Spleen (tissue), 11 donors: ENCODE measurements around the gene GNL2. TPM values are rescaled to one million over a fixed set of nuclear protein-coding genes. Genes with fewer than 3 reads are reported as not detected.

Experiments used
- DNase-seq: peaks from one replicate; pipeline ENCODE4 v3.0.0-alpha.2; 2020
- H3K27ac ChIP-seq, 8 donors: fragments of 200-600 bp; sonication (generic) in 7 of 8; 1 replicate in 4 of 8; 2 replicates in 4 of 8; pipeline versions ENCODE4 v1.5.0 to v1.8.0; 2016 to 2021; ENCODE audit warnings: inconsistent platforms in 4 of 8, mild to moderate bottlenecking in 4 of 8, moderate library complexity in 1 of 8
- H3K27me3 ChIP-seq, 7 donors: fragments of 200-600 bp; sonication (generic) in 6 of 7; replicated peaks in 1 of 7; 1 replicate in 4 of 7; 2 replicates in 3 of 7; pipeline versions ENCODE4 v1.5.0 to v1.8.0; 2016 to 2021; ENCODE audit warnings: inconsistent platforms in 3 of 7, mild to moderate bottlenecking in 1 of 7
- H3K36me3 ChIP-seq, 6 donors: fragments of 200-600 bp; sonication (generic) in 5 of 6; 1 replicate in 4 of 6; 2 replicates in 2 of 6; pipeline versions ENCODE4 v1.5.0 to v1.8.0; 2016 to 2021; ENCODE audit warnings: inconsistent platforms in 2 of 6
- H3K4me1 ChIP-seq, 6 donors: fragments of 200-600 bp; sonication (generic) in 5 of 6; 1 replicate in 3 of 6; 2 replicates in 3 of 6; pipeline versions ENCODE4 v1.5.0 to v1.8.0; 2016 to 2021; ENCODE audit warnings: inconsistent platforms in 3 of 6
- H3K4me3 ChIP-seq, 8 donors: fragments of 200-600 bp; sonication (generic) in 7 of 8; 1 replicate in 4 of 8; 2 replicates in 4 of 8; pipeline versions ENCODE4 v1.5.0 to v1.8.0; 2016 to 2021; ENCODE audit warnings: inconsistent platforms in 4 of 8, mild to moderate bottlenecking in 4 of 8, moderate library complexity in 2 of 8
- H3K9me3 ChIP-seq, 8 donors: fragments of 200-600 bp; sonication (generic) in 7 of 8; 1 replicate in 4 of 8; 2 replicates in 4 of 8; pipeline versions ENCODE4 v1.5.0 to v1.8.0; 2016 to 2021; ENCODE audit warnings: inconsistent platforms in 4 of 8
- POLR2A ChIP-seq, 3 donors: fragments of 450-650 bp; IDR thresholded peaks; one replicate each; pipeline ENCODE4 v1.5.1; 2017; ENCODE audit warnings: antibody characterized with exemption in 3 of 3, mild to moderate bottlenecking in 1 of 3
- POLR2AphosphoS5 ChIP-seq, 3 donors: sonication (generic); formaldehyde crosslinking; IDR thresholded peaks; one replicate each; pipeline ENCODE4 v1.5.1; 2017; ENCODE audit warnings: antibody characterized with exemption in 3 of 3
- WGBS, 5 donors: extraction: QIAGEN DNeasy Blood & Tissue Kit in 3 of 5; methylation state at CpG; one replicate each; pipeline versions ENCODE4 v1.1.5 to v1.1.7; 2013 to 2018; 5-methylcytosine and 5-hydroxymethylcytosine counted together
- intact Hi-C: fragments of 100-400 bp; cut with DNase I; formaldehyde crosslinking; loops from one replicate; pipeline ENCODE4 v1.15.0; 2023; ENCODE audit warnings: low total_unique reads
- polyA plus RNA-seq, 3 donors: library from polyadenylated mRNA; stranded (reverse); fragments of 200-250 nt; gene quantifications; one replicate each; pipeline ENCODE4 v1.2.1, GENCODE V29; 2013
- total RNA-seq, 7 donors: library from RNA; depleted of rRNA in 3 of 7; stranded (reverse); fragments of >200 nt in 3 of 7; fragmentation: NEBNext Ultra II Directional in 4 of 7; extraction: Animal tissue kit (Norgen Biotek cat#: 25700) in 4 of 7; gene quantifications; one replicate each; pipeline versions ENCODE4 v1.1.0 to v1.2.1, GENCODE V29; 2016 to 2021
- TF ChIP-seq, protein P1 (sequence below), 11 experiments: fragments of 200-600 bp in 7 of 11; fragments of 450-650 bp in 4 of 11; sonication (generic) in 4 of 11; IDR thresholded peaks in 8 of 11; conservative IDR thresholded peaks in 3 of 11; 1 replicate in 7 of 11; 2 replicates in 4 of 11; pipeline versions ENCODE4 v1.4.0 to v1.8.0; 2016 to 2021; ENCODE audit warnings: antibody characterized with exemption in 11 of 11, inconsistent platforms in 4 of 11, mild to moderate bottlenecking in 1 of 11
- donor health status: healthy with polysubstance abuse.
- donor health status: DM: no; HTN: no; CAD: no; lungs with moderate emphysema.
- donor health status: DM: no; HTN: no; CAD: no.
- donor health status: Bipolar disorder and iron deficiency.
- donor health status: healthy.
- donor health status: DM: no; HTN: no; CAD: no.
- donor health status: DM: yes; HTN: yes; CAD: no.

The GNL2 gene
- total and polyA plus RNA-seq, 10 donors, result 28.9 to 58.0 (median 35.6) TPM

DNA sequence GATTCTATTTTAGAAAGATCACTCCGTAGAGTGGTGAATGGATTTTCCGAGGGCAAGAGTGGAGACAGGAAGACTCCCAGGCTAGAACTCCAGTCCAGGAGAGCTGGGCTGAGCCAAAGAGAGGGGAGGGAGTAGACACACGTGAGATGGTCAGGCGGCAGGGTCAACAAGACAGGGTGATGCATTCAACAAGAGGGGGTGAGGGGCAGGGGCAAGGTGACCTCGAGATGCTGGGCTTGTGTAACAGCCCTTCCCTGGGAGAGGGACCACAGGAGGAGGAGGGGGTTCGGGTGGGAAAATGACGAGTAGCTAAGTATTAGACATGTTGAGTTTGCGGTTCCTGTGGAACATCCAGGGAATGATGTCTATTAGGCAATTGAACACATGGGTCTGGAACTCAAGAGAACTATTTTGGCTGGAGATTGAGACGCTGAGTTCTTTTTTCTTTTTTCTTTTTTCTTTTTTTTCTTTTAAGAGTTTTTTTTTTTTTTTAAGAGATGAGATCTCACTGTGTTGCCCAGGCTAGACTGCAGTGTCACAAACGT lies 25.7 kb upstream of the GNL2 start:
- Histone ChIP-seq H3K27ac (no peak overlapping the region), H3K27me3 (peaks cover 0 to 90% (median 6%) of the 10 kb centered on the region in 7 donors), H3K9me3 (no peaks in the 10 kb centered on the region), H3K4me1 (no peaks in the 10 kb centered on the region), H3K4me3 (no peak overlapping the region), H3K36me3 (no peaks in the 10 kb centered on the region)
- WGBS, 5 donors, result 54 to 70% (median 65%) methylated on average over 10 of the region's 10 CpGs
- intact Hi-C loops, result no loop called here
- DNase-seq, result no peak
- TF ChIP-seq POLR2A (IDR thresholded peaks at IDR 0.05) (no peak), POLR2AphosphoS5 (IDR thresholded peaks at IDR 0.05) (no peak)
- TF ChIP-seq, protein P1, sequence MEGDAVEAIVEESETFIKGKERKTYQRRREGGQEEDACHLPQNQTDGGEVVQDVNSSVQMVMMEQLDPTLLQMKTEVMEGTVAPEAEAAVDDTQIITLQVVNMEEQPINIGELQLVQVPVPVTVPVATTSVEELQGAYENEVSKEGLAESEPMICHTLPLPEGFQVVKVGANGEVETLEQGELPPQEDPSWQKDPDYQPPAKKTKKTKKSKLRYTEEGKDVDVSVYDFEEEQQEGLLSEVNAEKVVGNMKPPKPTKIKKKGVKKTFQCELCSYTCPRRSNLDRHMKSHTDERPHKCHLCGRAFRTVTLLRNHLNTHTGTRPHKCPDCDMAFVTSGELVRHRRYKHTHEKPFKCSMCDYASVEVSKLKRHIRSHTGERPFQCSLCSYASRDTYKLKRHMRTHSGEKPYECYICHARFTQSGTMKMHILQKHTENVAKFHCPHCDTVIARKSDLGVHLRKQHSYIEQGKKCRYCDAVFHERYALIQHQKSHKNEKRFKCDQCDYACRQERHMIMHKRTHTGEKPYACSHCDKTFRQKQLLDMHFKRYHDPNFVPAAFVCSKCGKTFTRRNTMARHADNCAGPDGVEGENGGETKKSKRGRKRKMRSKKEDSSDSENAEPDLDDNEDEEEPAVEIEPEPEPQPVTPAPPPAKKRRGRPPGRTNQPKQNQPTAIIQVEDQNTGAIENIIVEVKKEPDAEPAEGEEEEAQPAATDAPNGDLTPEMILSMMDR (IDR thresholded peaks at IDR 0.05 in 8 of 11, conservative IDR thresholded peaks at IDR 0.05 in 3 of 11), result no peak

DNA sequence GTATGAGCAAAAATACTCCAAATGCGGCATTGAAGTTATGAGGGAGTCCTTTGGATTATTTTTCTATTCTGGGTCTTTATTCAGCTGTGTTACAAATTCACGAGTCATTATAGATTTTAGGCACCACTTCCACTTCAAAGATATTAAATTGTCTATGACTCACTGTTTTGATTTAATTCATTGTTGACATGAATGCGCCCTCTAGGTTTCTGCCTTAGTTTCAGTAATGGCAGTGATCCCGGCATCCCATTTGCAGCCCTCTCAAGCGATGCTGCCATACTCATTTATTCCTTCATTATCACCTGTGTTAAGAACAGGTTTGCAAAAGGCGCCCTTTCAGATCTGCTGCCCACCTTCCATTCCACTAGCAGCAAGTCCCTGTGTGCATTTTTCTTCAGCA lies 25.0 kb upstream of the GNL2 start:
- no peaks in the 10 kb centered on the region for H3K4me1 ChIP-seq
- no peaks in the 10 kb centered on the region for H3K9me3 ChIP-seq
- no peaks in the 10 kb centered on the region for H3K36me3 ChIP-seq
- intact Hi-C loops, result no loop called here
- no peak overlapping the region for H3K4me3 ChIP-seq
- 82 to 87% (median 85%) methylated on average over 6 of the region's 6 CpGs for WGBS, 5 donors
- peaks cover 0 to 90% (median 6%) of the 10 kb centered on the region in 7 donors for H3K27me3 ChIP-seq
- TF ChIP-seq POLR2A (IDR thresholded peaks at IDR 0.05) (no peak), POLR2AphosphoS5 (IDR thresholded peaks at IDR 0.05) (no peak)
- TF ChIP-seq, protein P1 (IDR thresholded peaks at IDR 0.05 in 8 of 11, conservative IDR thresholded peaks at IDR 0.05 in 3 of 11), result no peak
- H3K27ac ChIP-seq, result no peak overlapping the region
- DNase-seq, result no peak

DNA sequence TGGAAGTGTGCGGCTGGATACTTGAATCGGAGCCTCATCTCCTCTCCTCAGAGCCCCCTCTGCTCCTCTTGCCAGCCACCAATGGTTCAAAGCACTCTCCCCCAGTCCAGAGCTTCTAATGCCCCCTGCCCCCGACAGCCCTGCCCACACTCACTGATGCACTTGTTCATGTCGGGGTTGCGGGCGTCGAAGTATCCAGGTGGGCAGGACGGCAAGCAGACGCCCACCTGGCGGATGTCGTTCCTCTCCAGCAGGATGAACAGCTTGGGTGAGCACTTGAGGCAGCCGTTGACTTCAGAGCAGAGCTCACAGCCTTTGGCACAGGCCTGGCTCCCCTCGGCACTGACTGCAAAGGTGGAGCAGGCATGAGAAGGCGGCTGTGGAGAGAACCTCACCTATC lies 20.6 kb upstream of the GNL2 start:
- Histone ChIP-seq H3K9me3 (no peaks in the 10 kb centered on the region), H3K4me1 (no peaks in the 10 kb centered on the region), H3K4me3 (no peak overlapping the region), H3K27me3 (peaks cover 0 to 78% (median 0%) of the 10 kb centered on the region in 7 donors), H3K36me3 (no peaks in the 10 kb centered on the region), H3K27ac (no peak overlapping the region)
- intact Hi-C loops, result no loop called here
- TF ChIP-seq, protein P1 (IDR thresholded peaks at IDR 0.05 in 8 of 11, conservative IDR thresholded peaks at IDR 0.05 in 3 of 11), result no peak
- TF ChIP-seq POLR2A (IDR thresholded peaks at IDR 0.05) (no peak), POLR2AphosphoS5 (IDR thresholded peaks at IDR 0.05) (no peak)
- 80 to 86% (median 82%) methylated on average over 14 of the region's 14 CpGs for WGBS, 5 donors
- DNase-seq, result no peak

DNA sequence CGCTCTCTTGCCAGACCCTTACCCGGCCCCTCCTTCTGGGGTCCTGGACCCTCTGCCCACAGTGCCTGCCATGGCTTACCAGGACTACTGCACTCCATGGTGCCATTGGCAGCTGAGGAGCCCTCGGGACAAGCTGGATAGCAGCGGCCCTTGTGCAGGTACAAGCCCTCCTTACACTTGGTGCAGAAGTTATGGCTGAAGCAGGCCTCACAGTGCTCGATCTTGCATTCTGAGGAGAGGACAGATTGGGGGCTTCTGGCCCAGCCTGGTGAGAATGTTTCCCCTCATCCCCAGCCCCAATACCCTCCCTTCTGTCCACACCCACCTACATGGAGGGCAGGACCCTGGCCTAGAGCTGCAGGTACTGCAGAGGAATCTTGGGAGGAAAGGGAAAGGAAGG lies 18.4 kb upstream of the GNL2 start:
- no peak overlapping the region for H3K4me3 ChIP-seq
- 84 to 96% (median 88%) methylated on average over 5 of the region's 5 CpGs for WGBS, 5 donors
- intact Hi-C loops, result no loop called here
- H3K27me3 ChIP-seq, result peaks cover 0 to 56% (median 0%) of the 10 kb centered on the region in 7 donors
- no peaks in the 10 kb centered on the region for H3K36me3 ChIP-seq
- no peaks in the 10 kb centered on the region for H3K4me1 ChIP-seq
- no peaks in the 10 kb centered on the region for H3K9me3 ChIP-seq
- no peak for DNase-seq
- TF ChIP-seq POLR2AphosphoS5 (IDR thresholded peaks at IDR 0.05) (no peak), POLR2A (IDR thresholded peaks at IDR 0.05) (no peak)
- TF ChIP-seq, protein P1 (IDR thresholded peaks at IDR 0.05 in 8 of 11, conservative IDR thresholded peaks at IDR 0.05 in 3 of 11), result no peak
- no peak overlapping the region for H3K27ac ChIP-seq
